HG02642 (cell line): ENCODE measurements around the gene STXBP6.
"Not testable (repeated sequence)": the region's sequence is repeated elsewhere in the genome, so short reads cannot be mapped to it uniquely, and the experiment has no call there.

Experiments
- ATAC-seq: cut with Tn5 transposase; IDR thresholded peaks from one replicate; pipeline ENCODE4 v1.9.1; 2021; ENCODE audit warnings: mild to moderate bottlenecking; ENCODE audit not compliant: unreplicated experiment, poor library complexity

Gene STXBP6

DNA sequence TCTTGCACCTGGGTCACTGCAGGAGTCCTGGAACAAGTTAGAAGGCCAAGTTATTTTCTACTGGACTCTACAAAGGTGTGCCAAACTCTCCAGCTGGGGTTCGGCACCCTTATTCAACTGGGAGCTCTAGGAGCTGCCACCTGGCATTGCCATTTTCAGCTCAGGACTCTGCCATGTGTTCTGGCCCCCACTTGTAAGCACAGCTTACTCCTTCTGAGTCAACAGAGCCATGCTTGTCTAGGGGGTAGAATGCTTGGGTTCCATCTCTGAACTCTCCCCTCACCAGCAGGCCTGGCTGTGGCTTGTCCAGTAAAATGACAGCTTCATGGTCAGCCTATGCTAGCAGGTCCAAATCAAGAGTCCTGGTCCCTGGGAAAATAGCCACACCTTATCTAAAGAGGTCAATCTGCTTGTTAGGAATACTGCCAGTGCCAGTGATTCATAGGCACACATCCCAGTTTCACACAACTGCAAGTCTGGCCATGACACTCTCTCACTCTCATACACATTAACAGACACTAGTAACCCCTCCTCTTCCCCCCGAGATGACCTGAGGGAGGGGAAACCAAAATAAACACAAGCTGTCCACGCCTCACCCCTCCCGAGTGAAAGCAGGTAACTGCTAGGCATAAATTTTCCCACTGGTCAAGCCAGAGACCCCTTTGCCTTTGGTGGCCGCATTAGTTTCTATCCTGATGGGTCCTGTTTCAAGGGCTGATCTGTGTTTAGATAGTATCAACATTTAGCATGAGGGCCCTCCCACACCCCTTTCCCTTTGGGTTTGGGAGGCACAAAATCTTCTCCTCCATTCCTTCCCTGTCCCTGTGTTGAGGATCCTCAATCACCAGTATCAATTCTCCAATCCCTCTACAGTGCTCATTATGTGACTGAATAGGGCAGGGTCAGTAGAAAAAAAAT, 233.7 kb downstream of the STXBP6 start:
- no peak for ATAC-seq

DNA sequence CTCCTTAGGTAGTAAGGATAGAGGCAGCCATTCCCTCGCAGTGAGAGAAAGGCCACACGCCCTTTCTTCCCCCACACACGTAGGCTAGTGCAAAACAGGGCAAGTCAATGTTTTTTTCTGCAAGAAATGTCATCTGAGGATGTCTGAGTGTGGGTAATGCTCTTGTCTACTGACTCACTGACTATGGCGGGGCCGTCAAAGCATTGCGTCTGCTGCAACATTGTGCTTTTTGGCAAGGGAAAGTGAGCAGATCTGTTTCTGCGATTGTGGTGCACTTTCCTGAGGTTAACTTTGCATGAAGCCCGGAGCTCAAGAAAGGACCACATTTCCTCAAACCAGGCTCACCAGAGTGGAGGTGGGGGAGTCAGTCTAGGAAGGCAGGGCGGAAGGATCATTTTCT, 234.4 kb downstream of the STXBP6 start:
- no peak for ATAC-seq

DNA sequence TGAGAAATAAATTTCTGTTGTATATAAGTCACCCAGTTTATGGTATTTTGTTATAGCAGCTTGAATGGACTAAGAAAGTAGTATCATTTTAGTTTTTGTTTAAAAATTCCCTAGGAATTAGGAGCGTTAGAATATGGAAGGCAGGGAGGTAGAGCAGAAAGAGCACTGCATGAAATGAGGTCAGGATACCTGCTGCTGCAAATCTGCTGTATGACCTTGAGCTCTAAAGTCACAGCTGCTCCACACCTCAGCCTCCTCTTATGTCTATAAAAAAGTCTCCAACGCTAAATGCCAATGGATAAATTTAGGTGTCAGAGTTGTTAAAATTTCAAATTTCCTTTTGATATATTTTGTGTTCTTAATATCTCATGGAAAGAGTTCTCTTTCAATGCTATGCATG, 235.0 kb downstream of the STXBP6 start:
- no peak for ATAC-seq

DNA sequence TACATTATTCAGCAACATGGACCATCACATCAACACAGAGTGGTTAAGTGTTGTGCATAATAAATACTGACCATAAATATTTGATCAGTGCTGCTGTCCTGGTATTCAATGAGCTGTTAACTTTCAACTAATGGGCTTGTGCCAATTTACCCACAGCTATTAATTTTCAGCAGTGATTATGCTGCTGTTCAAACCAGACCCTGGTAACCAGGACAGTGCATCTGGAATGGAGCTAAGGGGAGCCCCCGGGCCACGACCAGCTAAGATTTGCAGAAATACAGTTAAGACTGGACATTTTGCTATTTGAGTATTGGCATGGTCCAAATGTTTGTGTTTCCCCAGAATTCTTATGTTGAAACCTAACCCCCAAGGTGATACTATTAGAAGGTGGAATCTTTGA, 235.6 kb downstream of the STXBP6 start:
- no peak for ATAC-seq

DNA sequence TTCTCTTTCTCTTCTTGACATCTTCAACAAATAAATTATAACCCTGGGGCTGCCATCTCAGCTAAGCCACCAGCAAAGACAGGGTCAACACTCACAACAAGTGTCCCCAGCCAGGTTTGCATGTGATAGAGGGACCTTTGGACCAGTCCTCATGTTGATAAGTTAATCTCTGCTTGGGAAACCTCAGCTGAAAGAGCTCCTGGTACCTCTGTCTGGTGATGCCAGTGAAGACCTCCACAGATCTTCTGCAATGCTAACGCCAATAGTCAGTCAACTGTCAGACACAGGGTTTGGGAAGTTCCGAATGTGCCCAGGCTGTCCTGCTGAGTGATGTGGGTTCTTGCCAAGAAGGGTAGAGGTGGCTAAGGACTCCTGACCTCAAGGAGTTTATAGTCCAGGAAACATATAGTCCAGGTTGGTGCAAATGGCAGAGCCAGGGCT, 236.1 kb downstream of the STXBP6 start:
- no peak for ATAC-seq

DNA sequence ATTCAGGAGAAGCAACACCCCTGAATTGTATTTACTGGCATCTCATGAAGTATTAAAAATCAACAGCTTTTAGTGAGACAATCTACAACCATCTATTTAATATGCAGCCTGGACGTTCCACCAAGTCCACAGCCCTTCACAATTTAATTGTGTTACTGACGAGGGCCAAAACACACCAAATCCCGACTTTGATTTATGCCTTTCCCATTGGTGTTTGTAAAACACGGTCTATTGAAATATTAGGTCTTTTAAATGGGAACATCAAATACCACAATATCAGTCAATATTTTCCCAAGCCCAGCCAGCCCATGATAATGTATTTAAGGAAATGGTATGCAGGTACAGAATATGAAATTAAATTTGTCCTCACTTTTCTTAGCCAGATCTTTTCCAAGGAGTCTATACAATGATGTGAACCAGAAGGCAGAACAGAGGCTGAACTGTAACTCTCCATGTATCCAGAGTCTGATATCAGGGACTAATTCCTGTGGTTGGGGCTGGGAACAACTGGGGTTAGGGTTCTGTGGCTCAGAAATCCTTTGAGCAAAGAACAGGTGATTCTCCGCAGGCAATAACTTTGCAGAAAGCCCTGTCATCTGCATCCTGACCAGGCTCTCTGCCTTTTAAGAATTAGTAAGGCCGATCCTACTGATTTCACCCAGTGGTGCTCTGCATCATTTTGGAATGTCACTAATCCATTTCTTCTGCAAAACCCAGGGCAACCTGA, 236.7 kb downstream of the STXBP6 start:
- ATAC-seq: no peak

DNA sequence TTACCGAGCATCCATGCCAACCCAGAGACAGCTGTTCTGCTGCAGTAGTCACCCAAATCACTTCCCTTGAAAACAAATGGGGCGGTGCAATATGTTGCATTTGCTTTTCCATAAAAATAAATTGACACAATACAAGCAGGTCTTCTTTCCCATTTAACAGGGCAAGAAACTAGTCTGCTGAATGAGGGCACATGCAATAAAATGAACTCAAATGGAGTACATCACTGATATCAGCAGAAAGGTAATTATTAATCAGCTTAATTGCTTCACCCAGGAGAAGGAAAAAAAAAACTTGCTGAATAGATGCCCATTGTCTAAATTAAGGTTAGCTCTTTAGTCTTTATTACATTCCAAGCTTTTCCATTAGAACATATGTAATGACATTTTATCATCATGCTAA, 240.8 kb downstream of the STXBP6 start:
- ATAC-seq: no peak

DNA sequence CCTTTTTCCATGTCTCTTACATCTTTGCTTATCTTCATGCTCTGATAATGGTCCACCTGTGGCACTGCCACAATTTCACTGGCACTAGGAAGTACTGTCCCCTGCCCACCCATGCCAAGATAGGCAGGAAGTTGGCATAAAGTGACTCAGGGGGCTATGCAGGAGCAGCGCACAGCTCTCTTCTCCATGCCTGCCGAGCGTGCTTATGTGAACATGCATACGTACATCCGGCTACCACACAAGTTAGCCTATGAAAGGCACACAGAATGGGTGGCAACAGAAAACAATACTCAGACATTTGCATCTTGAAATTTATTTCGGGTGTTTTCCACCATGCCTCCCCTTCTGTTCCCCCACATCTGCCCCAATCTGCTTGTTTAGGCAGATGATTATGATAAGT, 241.5 kb downstream of the STXBP6 start:
- ATAC-seq: no peak

DNA sequence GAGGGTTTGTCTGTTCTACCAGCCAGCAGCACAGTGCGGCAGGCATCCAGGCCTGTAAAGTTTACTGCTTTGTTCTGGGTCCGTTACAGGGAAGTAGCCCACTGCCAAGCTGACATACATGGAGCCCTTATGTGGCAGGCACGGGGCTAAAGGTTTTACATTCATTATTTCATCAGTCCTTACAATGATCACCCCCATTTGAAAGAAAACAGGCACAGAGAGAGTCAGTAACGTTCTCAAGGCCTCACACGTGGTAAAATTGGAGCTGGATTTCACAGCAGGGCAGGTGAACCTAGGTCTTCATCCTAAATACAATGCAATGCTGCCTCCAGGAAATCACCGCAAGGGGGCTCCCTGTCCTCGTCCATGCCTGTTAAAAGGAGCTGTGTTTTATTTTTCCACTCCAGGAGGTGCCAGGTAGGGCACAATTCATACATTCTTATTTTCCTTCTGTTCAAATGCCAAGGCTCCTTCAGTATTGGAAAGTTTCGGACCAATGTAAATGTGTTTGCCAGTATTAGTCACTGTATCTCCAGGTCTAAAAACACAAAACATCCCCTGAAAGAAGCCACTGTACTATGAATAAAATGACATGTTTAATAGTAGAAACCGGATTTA, 243.8 kb downstream of the STXBP6 start:
- peak; percentile 58 for ATAC-seq

DNA sequence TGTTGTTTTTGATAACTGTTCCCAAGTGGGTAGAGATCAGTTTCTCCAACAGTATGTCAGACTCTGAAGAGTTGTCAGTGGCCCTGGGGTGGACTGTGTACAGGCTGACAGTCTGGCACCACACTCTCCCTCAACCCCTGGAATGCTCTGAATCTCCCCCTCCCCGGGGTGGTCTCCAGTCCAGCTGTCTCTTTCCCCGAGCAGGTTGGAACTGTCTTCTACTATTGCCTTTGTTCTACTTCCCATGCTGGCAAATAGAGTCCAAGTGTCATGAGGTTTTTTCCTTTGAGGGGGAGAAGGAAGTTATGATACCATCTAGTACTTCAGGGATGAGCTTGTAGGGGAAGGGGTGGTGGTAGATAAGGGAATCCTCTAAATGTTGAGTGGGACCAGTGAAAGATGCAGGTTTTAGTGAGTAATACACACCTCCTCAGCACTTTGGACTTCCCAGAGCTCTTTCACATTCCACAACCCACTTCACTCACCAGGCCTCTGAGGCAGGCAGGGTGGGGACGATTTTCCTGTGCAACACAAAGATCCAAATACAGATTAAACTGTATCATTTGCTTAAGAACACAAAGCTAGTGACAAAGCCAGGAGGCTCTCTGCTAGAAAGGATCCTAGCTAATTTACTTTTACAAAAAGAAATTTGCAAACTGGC, 245.3 kb downstream of the STXBP6 start:
- no peak for ATAC-seq

DNA sequence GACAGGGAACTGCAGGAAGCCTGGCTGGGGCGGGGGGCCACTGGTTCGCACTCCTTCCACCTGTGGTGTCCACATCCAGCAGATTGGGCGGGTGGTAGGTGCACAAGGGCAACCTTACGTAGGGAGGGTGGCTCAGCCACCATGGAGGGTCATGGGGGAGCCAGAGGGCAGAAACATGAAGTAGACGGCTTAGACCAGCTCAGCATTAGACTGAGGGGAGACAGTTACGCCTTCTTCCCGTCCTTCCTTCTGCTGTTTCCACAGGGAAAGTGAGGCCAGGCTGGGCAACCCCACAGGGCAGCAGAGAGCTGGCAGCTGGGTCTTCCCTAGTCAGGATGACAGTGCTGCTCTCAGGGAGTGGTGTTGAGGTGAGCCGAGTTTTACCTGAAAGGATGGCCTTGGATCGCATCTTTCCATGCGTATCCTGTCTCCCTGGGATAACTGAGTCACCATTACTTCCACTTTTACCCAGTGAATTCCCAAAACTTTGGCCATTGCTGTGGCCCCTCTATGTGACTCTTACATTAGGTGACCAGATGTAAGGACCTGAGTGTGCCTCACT, 245.9 kb downstream of the STXBP6 start:
- ATAC-seq: no peak

DNA sequence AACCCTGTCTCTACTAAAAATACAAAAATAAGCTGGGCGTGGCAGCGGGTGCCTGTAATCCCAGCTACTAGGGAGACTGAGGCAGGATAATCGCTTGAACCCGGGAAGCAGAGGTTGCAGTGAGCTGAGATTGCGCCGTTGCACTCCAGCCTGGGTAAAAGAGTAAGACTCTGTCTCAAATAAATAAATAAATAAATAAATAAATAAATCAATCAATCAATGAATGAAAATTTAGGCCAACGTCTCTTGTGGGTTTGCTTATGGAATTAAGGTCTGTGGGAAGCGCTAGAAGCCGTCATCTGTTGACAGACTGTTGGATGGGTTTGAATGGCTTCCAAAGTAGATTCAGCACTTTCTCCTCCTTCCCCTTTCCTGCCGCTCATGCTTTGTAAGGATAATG, 246.5 kb downstream of the STXBP6 start:
- not testable (repeated sequence) for ATAC-seq

DNA sequence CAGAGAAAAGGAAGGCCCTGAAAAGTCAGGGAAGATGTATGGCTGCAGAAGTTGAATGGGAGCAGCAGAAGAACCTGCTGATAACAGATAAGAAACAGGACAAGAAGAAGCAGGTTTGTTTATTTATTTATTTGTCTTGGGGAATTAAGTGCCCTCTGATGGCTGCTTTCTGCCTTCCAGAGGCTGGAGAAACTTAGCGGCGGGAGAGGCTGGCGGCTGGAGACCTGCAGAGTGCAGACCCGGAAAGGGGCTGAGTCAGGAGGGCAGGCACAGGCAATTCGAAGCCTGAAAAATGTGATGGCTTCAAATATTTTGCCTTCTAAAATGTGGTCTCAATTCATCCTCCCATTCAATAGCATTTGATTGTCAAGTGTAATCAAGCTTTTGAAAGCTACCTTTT, 247.7 kb downstream of the STXBP6 start:
- no peak for ATAC-seq

DNA sequence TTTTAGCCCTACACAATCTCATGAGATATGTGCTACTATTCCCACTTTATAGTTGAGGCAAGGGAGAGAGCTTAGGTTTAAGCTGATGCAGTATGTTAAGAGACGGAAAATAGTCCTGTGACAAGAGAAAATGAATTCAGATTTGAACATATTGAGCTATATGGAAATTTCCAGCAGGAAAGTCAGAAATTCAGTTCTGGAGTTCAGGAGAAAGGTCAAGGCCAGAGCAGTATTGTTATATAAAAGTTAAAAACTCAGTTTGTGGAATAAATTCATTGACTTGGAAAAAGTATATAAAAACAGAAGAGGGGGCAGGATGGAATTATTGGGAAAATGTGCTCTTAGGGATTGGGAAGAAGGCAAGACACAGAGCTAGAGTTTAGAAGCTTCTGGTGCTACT, 248.9 kb downstream of the STXBP6 start:
- ATAC-seq: no peak

DNA sequence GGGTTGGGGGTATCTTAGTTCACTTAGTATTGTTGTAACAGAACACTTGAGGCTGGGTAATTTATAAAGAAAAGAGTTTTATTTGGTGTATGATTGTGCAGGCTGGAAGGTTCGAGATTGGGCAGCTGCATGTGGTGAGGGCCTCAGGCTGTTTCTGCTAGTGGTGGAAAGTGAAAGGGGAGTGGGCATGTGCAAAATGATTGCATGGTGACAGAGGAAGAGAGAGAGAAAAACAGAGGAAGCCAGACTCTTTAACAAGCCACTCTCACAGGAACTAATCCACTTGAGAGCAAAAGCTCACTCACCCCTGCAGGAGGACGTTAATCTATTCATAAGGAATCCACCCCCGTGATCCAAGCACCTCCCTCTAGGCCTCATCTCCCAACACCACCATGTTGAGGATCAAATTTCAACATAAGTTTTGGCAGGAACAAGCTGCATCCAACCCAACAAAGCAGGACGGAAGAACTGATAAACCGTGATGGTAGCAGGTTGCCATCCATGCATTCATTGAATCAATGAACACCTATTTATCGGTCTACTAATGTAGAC, 251.0 kb downstream of the STXBP6 start:
- ATAC-seq: peak; percentile 68

DNA sequence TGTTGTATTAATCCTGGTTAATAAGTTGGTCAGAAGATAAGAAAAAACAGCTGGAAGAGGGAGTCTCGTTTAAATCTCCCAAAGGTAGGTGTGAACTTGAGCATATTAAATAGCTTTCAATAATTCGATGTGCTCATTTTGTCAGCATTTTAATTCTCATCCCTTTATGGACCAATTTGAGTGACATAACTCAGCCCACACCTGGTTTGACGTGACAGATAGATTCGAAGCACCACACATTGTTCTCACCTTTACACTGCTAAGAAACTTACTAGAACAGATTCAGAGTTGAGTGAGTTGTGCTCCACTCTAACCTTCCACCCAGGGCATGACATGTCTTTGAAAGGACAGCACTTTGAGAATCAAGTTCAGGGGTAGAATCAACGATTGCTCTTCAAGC, 254.5 kb downstream of the STXBP6 start:
- ATAC-seq: no peak

DNA sequence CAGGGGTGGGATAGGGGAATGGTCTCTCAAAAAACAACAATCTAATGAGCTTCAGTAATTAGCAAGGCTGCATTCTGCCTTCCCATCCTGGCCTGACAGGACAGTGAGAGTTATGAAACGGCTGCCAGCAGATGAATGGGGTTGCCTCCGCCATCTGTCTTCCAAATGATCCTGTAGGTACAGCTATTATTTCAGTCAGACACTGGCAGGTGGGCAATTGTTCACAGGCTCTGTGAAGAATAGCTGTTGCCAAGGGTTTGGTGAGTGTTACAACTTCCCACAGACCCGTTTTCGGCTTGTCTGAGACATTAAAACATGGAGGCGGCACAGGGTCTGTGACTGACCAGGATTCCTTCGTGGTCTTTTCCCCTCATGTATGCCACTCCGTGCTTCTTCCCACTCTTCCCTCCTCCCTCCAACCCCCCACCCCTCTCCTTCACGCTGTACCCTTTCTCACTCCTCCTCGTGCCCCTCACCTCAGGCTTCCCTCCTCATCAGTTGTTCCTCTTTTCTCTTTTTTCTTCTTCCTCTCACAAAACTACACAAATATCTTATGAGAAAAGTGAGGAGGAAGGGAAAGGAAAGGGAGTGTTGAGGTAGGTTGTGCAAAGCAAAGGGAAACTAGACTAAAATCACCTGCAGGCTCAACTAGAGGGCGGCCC, 255.2 kb downstream of the STXBP6 start:
- no peak for ATAC-seq

DNA sequence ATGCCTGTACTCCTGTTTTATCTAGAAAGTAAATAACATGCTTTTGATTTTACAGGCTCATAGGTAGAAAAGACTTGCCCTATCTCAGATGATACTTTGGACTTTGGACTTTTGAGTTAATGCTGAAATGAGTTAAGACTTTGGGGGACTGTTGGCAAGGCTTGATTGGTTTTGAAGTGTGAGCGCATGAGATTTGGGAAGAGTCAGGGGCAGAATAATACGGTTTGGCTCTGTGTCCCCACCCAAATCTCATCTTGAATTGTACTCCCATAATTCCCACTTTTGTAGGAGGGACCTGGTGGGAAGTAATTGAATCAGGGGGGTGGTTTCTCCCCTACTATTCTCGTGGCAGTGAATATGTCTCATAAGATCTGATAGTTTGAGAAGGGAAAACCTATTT, 259.8 kb downstream of the STXBP6 start:
- ATAC-seq: no peak

DNA sequence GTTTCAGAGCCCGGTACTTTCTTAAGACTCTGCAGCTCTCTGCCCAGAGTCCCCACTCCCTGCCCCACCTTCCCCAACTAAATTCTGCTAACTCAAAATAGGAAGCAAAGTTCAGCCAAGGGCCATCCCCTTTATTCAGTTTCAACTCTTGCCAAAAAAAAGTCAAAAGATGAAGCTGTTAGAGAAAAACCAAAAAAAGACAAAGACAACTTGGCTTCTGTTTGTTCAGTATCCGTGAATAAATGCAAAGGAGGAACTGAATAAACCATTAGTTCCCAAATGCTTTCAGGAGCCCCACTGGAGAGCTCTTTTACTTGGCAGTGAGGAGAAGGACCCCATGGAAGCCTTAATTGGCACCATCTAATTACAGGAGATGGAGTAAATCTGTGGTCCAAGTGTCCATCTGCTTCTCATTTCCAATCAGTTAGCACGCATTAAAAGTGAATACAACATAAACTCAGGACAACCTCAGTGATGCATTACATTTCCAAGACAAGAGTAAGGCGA, 260.5 kb downstream of the STXBP6 start:
- ATAC-seq: no peak
